OCI-LY1 (cell line): Measurements from ENCODE around the gene SPOPL.
"Not testable (repeated sequence)": the region's sequence is repeated elsewhere in the genome, so short reads cannot be mapped to it uniquely, and the experiment has no call there.

ENCODE experiments used
- CTCF ChIP-seq: fragments of 200-600 bp; sonication (generic), shearing (Covaris generic); IDR thresholded peaks from 2 replicates; pipeline ENCODE4 v1.5.1; 2017; ENCODE audit warnings: mild to moderate bottlenecking, antibody characterized with exemption, low read length, moderate library complexity, mixed read lengths
- EZH2 ChIP-seq: fragments of 200-600 bp; sonication (generic), shearing (Covaris generic); IDR thresholded peaks from 2 replicates; pipeline ENCODE4 v1.8.0; 2017; ENCODE audit warnings: borderline replicate concordance, mixed run types, mild to moderate bottlenecking, antibody characterized with exemption, low read length, moderate library complexity, mixed read lengths

GRCh38 chr2:138462689-138463088 is 38.9 kb upstream of the SPOPL start:
- TF ChIP-seq EZH2, CTCF: not testable (repeated sequence)
